Smooth muscle cell (in vitro differentiated cells): ENCODE measurements around the gene IL1R2. TPM values are rescaled to one million over a fixed set of nuclear protein-coding genes. Genes with fewer than 3 reads are reported as not detected.
A peak's percentile ranks its signal among the peaks of the same experiment; 100 is the strongest.

Experiments used
- DNase-seq: peaks from one replicate; lab custom pipeline; 2025; ENCODE audit not compliant: unreplicated experiment; lab: John Stamatoyannopoulos, UW
- H2AFZ ChIP-seq: fragments of 200-600 bp; sonication (generic); 2 replicates; pipeline ENCODE4 v1.6.0; 2016; ENCODE audit warnings: antibody characterized with exemption, low read depth, mild to moderate bottlenecking
- H3F3A ChIP-seq: fragments of 200-600 bp; sonication (generic); 2 replicates; pipeline ENCODE4 v1.6.0; 2017; ENCODE audit warnings: antibody characterized with exemption, low read depth
- H3K27ac ChIP-seq: fragments of 200-600 bp; sonication (generic); 2 replicates; pipeline ENCODE4 v1.5.1; 2016; ENCODE audit warnings: low read depth, mild to moderate bottlenecking
- H3K27me3 ChIP-seq: fragments of 200-600 bp; sonication (generic); 2 replicates; pipeline ENCODE4 v1.6.1; 2016; ENCODE audit warnings: low read depth, mild to moderate bottlenecking
- H3K36me3 ChIP-seq: fragments of 200-600 bp; sonication (generic); 2 replicates; pipeline ENCODE4 v1.5.1; 2016; ENCODE audit warnings: low read depth
- H3K4me1 ChIP-seq: fragments of 200-600 bp; sonication (generic); 2 replicates; pipeline ENCODE4 v1.5.1; 2016; ENCODE audit warnings: low read depth
- H3K4me2 ChIP-seq: fragments of 200-600 bp; sonication (generic); 2 replicates; pipeline ENCODE4 v1.6.0; 2016; ENCODE audit warnings: mild to moderate bottlenecking
- H3K4me3 ChIP-seq: fragments of 200-600 bp; sonication (generic); 2 replicates; pipeline ENCODE4 v1.5.1; 2016; ENCODE audit warnings: mild to moderate bottlenecking
- H3K79me2 ChIP-seq: fragments of 200-600 bp; sonication (generic); 2 replicates; pipeline ENCODE4 v1.6.0; 2016; ENCODE audit warnings: low read depth, mild to moderate bottlenecking
- H3K9ac ChIP-seq: fragments of 200-600 bp; sonication (generic); 2 replicates; pipeline ENCODE4 v1.6.0; 2016; ENCODE audit warnings: low read depth
- H3K9me3 ChIP-seq: fragments of 200-600 bp; sonication (generic); replicated peaks from 2 replicates; pipeline ENCODE4 v1.5.1; 2016; ENCODE audit warnings: low read depth
- H4K20me1 ChIP-seq: fragments of 200-600 bp; sonication (generic); 2 replicates; pipeline ENCODE4 v1.6.0; 2016; ENCODE audit warnings: low read depth
- CTCF ChIP-seq: fragments of 200-600 bp; sonication (generic); IDR thresholded peaks from 2 replicates; pipeline ENCODE4 v1.5.1; 2017; ENCODE audit warnings: borderline replicate concordance, mild to moderate bottlenecking, antibody characterized with exemption; ENCODE audit not compliant: insufficient read depth, poor library complexity, severe bottlenecking
- WGBS: methylation state at CpG from one replicate; pipeline ENCODE4 v1.1.7; 2016; ENCODE audit warnings: low lambda C conversion rate; 5-methylcytosine and 5-hydroxymethylcytosine counted together
- polyA plus RNA-seq: library from polyadenylated mRNA; unstranded; fragments of >200 nt; fragmentation: Nextera tagmentation; extraction: Ambion mirVana; gene quantifications from 2 replicates; pipeline ENCODE4 v1.2.1, GENCODE V29; 2016
- total RNA-seq: library from RNA; depleted of rRNA; stranded (reverse); fragments of >200 nt; gene quantifications from 2 replicates; pipeline ENCODE4 v1.2.3, GENCODE V29; 2014

Gene IL1R2
- total and polyA plus RNA-seq, 2 experiments from 2014 or later: 0.42 to 4.2 TPM

GRCh38 chr2:101983486-101983885 lies 8.3 kb upstream of the IL1R2 start:
- Histone ChIP-seq H2AFZ (no peak overlapping the region), H3K4me1 (no peaks in the 10 kb centered on the region)
- 68% methylated on average over 8 of the region's 8 CpGs for WGBS

GRCh38 chr2:101983928-101984327 lies 7.8 kb upstream of the IL1R2 start:
- no peaks in the 10 kb centered on the region for H3F3A ChIP-seq
- H3K9me3 ChIP-seq: no peaks in the 10 kb centered on the region
- H3K4me1 ChIP-seq: no peaks in the 10 kb centered on the region
- no peak overlapping the region for H3K4me3 ChIP-seq
- DNase-seq: no peak
- TF ChIP-seq CTCF: peak; percentile 13
- WGBS: 73% methylated on average over 2 of the region's 2 CpGs
- no peaks in the 10 kb centered on the region for H4K20me1 ChIP-seq
- H3K79me2 ChIP-seq: no peaks in the 10 kb centered on the region
- no peaks in the 10 kb centered on the region for H3K27me3 ChIP-seq
- no peak overlapping the region for H3K27ac ChIP-seq
- H2AFZ ChIP-seq: no peak overlapping the region
- H3K4me2 ChIP-seq: no peak overlapping the region
- no peaks in the 10 kb centered on the region for H3K36me3 ChIP-seq
- H3K9ac ChIP-seq: no peak overlapping the region

More at GRCh38 chr2:101983486-101983885, 8.3 kb upstream of the IL1R2 start:
- Histone ChIP-seq H3K27ac (no peak overlapping the region), H3F3A (no peaks in the 10 kb centered on the region), H3K4me3 (no peak overlapping the region), H3K27me3 (no peaks in the 10 kb centered on the region), H4K20me1 (no peaks in the 10 kb centered on the region), H3K9ac (no peak overlapping the region), H3K4me2 (no peak overlapping the region), H3K9me3 (no peaks in the 10 kb centered on the region), H3K36me3 (no peaks in the 10 kb centered on the region), H3K79me2 (no peaks in the 10 kb centered on the region)
- TF ChIP-seq CTCF: no peak
- no peak for DNase-seq

- Histone ChIP-seq H3K4me3 (no peak overlapping the region), H2AFZ (no peak overlapping the region), H3K4me2 (no peak overlapping the region), H3K4me1 (no peaks in the 10 kb centered on the region), H3K9ac (no peak overlapping the region), H3F3A (no peaks in the 10 kb centered on the region), H3K27me3 (no peaks in the 10 kb centered on the region), H3K27ac (no peak overlapping the region), H3K79me2 (no peaks in the 10 kb centered on the region), H4K20me1 (no peaks in the 10 kb centered on the region), H3K9me3 (no peaks in the 10 kb centered on the region), H3K36me3 (no peaks in the 10 kb centered on the region)
- TF ChIP-seq CTCF: no peak
- no peak for DNase-seq
- 75% methylated on average over 9 of the region's 9 CpGs for WGBS
Observed at GRCh38 chr2:101984656-101985055, 7.1 kb upstream of the IL1R2 start.

- no peak for TF ChIP-seq CTCF
- Histone ChIP-seq H3K4me3 (no peak overlapping the region), H3K36me3 (no peaks in the 10 kb centered on the region), H3K27me3 (no peaks in the 10 kb centered on the region), H3K9ac (no peak overlapping the region), H2AFZ (no peak overlapping the region), H3K9me3 (no peaks in the 10 kb centered on the region), H3K27ac (no peak overlapping the region), H3K4me1 (no peaks in the 10 kb centered on the region), H3K4me2 (no peak overlapping the region), H3F3A (no peaks in the 10 kb centered on the region), H3K79me2 (no peaks in the 10 kb centered on the region), H4K20me1 (no peaks in the 10 kb centered on the region)
- WGBS: 83% methylated on average over 7 of the region's 7 CpGs
- DNase-seq: no peak
Observed at GRCh38 chr2:101985101-101985792, 6.5 kb upstream of the IL1R2 start.
